K562 (cell line): ENCODE data around the gene MESP1. TPM values are rescaled to one million over a fixed set of nuclear protein-coding genes. Genes with fewer than 3 reads are reported as not detected.

ENCODE experiments used
- ARID3A ChIP-seq: IDR thresholded peaks from 2 replicates; pipeline ENCODE4 v1.6.1; 2012; ENCODE audit warnings: low read depth, low read length, improper control_type of control experiment, borderline replicate concordance
- ATF1 ChIP-seq, 2 experiments: fragments of 450-650 bp in 1 of 2; IDR thresholded peaks; 2 replicates each; pipeline ENCODE4 v1.6.1; 2016; ENCODE audit warnings: missing compliant biosample characterization in 1 of 2, missing genetic modification characterization in 1 of 2
- BACH1 ChIP-seq: fragments of 200-800 bp; sonication (Bioruptor generic); IDR thresholded peaks from 2 replicates; pipeline ENCODE4 v1.6.1; 2016; ENCODE audit warnings: missing genetic modification characterization, missing compliant biosample characterization
- BRF2 ChIP-seq: IDR thresholded peaks from 3 replicates; pipeline ENCODE4 v1.6.1; 2011; ENCODE audit warnings: borderline replicate concordance, mild to moderate bottlenecking; ENCODE audit not compliant: insufficient read length, insufficient read depth
- CBX5 ChIP-seq: IDR thresholded peaks from 2 replicates; pipeline ENCODE4 v1.6.1; 2014; ENCODE audit warnings: low read depth, borderline replicate concordance
- DDX20 ChIP-seq: fragments of 450-650 bp; IDR thresholded peaks from 2 replicates; pipeline ENCODE4 v1.6.1; 2016; ENCODE audit warnings: missing genetic modification characterization, low read depth, mild to moderate bottlenecking, missing compliant biosample characterization, moderate library complexity
- E2F4 ChIP-seq: sonication (generic); formaldehyde crosslinking; IDR thresholded peaks from 2 replicates; pipeline ENCODE4 v1.8.0; 2022; ENCODE audit warnings: mild to moderate bottlenecking, low read depth, missing genetic modification reagents
- ELK1 ChIP-seq: sonication (generic); formaldehyde crosslinking; IDR thresholded peaks from 2 replicates; pipeline ENCODE4 v1.8.1; 2022; ENCODE audit warnings: missing genetic modification reagents
- GMEB1 ChIP-seq: fragments of 250-450 bp; sonication (Bioruptor Pico); IDR thresholded peaks from 2 replicates; pipeline ENCODE4 v1.4.0; 2020; ENCODE audit warnings: mild to moderate bottlenecking
- GTF2A2 ChIP-seq: IDR thresholded peaks from 2 replicates; pipeline ENCODE4 v1.6.1; 2016; ENCODE audit warnings: mild to moderate bottlenecking, missing genetic modification characterization, missing compliant biosample characterization
- HNRNPLL ChIP-seq: fragments of 200-400 bp; formaldehyde crosslinking; IDR thresholded peaks from 2 replicates; pipeline ENCODE4 v1.6.1; 2017; ENCODE audit warnings: low read length, low read depth, mild to moderate bottlenecking; ENCODE audit not compliant: poor library complexity, severe bottlenecking
- KDM4B ChIP-seq, 2 experiments: fragments of 450-650 bp in 1 of 2; sonication (generic) in 1 of 2; IDR thresholded peaks; 2 replicates each; pipeline ENCODE4 v1.6.1; 2016 to 2017; ENCODE audit warnings: borderline replicate concordance in 2 of 2, antibody characterized with exemption in 1 of 2, low read depth in 1 of 2, mild to moderate bottlenecking in 1 of 2
- NFRKB ChIP-seq: fragments of 450-650 bp; IDR thresholded peaks from 2 replicates; pipeline ENCODE4 v1.6.1; 2016; ENCODE audit warnings: low read depth
- SMAD2 ChIP-seq: fragments of 150-350 bp; IDR thresholded peaks from 2 replicates; pipeline ENCODE4 v1.6.1; 2014; ENCODE audit warnings: low read depth, mild to moderate bottlenecking, low read length
- THAP7 ChIP-seq: fragments of 250-450 bp; sonication (Bioruptor Pico); IDR thresholded peaks from 2 replicates; pipeline ENCODE4 v1.5.0; 2021
- XRCC4 ChIP-seq: IDR thresholded peaks from one replicate; pipeline ENCODE4 v1.6.1; 2011; ENCODE audit not compliant: insufficient read depth, insufficient read length; ENCODE audit errors: extremely low read depth
- XRCC5 ChIP-seq: fragments of 200-400 bp; formaldehyde crosslinking; IDR thresholded peaks from 2 replicates; pipeline ENCODE4 v1.6.1; 2017; ENCODE audit warnings: low read depth, mild to moderate bottlenecking, low read length
- ZFPM2 ChIP-seq: fragments of 250-450 bp; sonication (Bioruptor Pico); IDR thresholded peaks from 2 replicates; pipeline ENCODE4 v1.5.1; 2022; ENCODE audit warnings: mild to moderate bottlenecking
- ZNF23 ChIP-seq: fragments of 250-450 bp; sonication (Bioruptor Pico); IDR thresholded peaks from 2 replicates; pipeline ENCODE4 v1.4.0; 2020; ENCODE audit warnings: mild to moderate bottlenecking
- ZNF785 ChIP-seq: fragments of 250-450 bp; sonication (Bioruptor Pico); IDR thresholded peaks from 2 replicates; pipeline ENCODE4 v1.4.0; 2020; ENCODE audit warnings: mild to moderate bottlenecking
- ZSCAN29 ChIP-seq: fragments of 450-650 bp; IDR thresholded peaks from 2 replicates; pipeline ENCODE4 v1.6.1; 2017
- polyA plus RNA-seq, 8 experiments: library from polyadenylated mRNA; depleted of rRNA in 4 of 8; stranded (reverse) in 5 of 8; unstranded in 3 of 8; fragments of >200 nt; fragmentation: Nextera tagmentation in 2 of 8; fragmentation: Illumina TruSeq in 1 of 8; extraction: Ambion mirVana in 2 of 8; extraction: Trizol in 1 of 8; gene quantifications; 2 replicates each; pipeline versions ENCODE4 v1.2.1 to v1.2.3, GENCODE V29; 2011 to 2014; ENCODE audit warnings: inconsistent platforms in 1 of 8, missing spikeins in 1 of 8
- total RNA-seq, 7 experiments: library from RNA; depleted of rRNA in 6 of 7; stranded (reverse); fragments of >200 nt in 6 of 7; fragmentation: Illumina TruSeq in 2 of 7; extraction: Trizol in 2 of 7; gene quantifications; 2 replicates each; pipeline versions ENCODE4 v1.2.1 to v1.2.3, GENCODE V29; 2011 to 2021; ENCODE audit warnings: low replicate concordance in 1 of 7

The MESP1 gene
- total and polyA plus RNA-seq, 9 of the 15 experiments (the other 6 are each of a cell fraction or from before 2014, with no cell fraction given) = 0.14 to 1.1 (median 0.36) TPM; not detected in 4

- no peak for TF ChIP-seq THAP7 (CRISPR knock-in tag)
- no peak for TF ChIP-seq XRCC4
- no peak for TF ChIP-seq NFRKB
- TF ChIP-seq HNRNPLL = no peak
- no peak for TF ChIP-seq SMAD2
- TF ChIP-seq BRF2 = no peak
- TF ChIP-seq E2F4 (CRISPR knock-in tag) = no peak
- TF ChIP-seq ARID3A = no peak
- TF ChIP-seq KDM4B (IDR thresholded peaks at IDR 0.05; ENCODE audit: borderline replicate concordance in 2 of 2, low read depth in 1 of 2) = no peak
- no peak for TF ChIP-seq DDX20 (tag)
- TF ChIP-seq ELK1 (CRISPR knock-in tag) = no peak
- no peak for TF ChIP-seq GMEB1 (CRISPR knock-in tag)
- TF ChIP-seq CBX5 = no peak
- TF ChIP-seq ZNF785 (CRISPR knock-in tag) = no peak
- no peak for TF ChIP-seq ATF1 (CRISPR knock-in tag; IDR thresholded peaks at IDR 0.05)
- TF ChIP-seq ATF1 (tag; IDR thresholded peaks at IDR 0.05) = peak; percentile 58
- TF ChIP-seq ZSCAN29 = no peak
- TF ChIP-seq GTF2A2 (tag) = no peak
- no peak for TF ChIP-seq ZNF23 (CRISPR knock-in tag)
- no peak for TF ChIP-seq BACH1 (tag)
- 0 out of 2 replicates have a peak, but pooled peaks have one; percentile 35 for TF ChIP-seq XRCC5
- no peak for TF ChIP-seq ZFPM2 (CRISPR knock-in tag)
Measured at GRCh38 chr15:89783111-89783860, 32.2 kb upstream of the MESP1 start (continued).
